Vagina (tissue), 2 donors: ENCODE results near the gene TBL1Y.

Source experiments
- CTCF ChIP-seq, 3 experiments: fragments of 450-650 bp in 2 of 3; fragments of 200-600 bp in 1 of 3; sonication (generic) in 1 of 3; IDR thresholded peaks; one replicate each; pipeline ENCODE4 v1.5.1; 2017 to 2019; ENCODE audit warnings: antibody characterized with exemption in 3 of 3, mild to moderate bottlenecking in 2 of 3, moderate library complexity in 2 of 3
- POLR2A ChIP-seq, 2 donors: fragments of 450-650 bp; IDR thresholded peaks; one replicate each; pipeline ENCODE4 v1.6.1; 2017; ENCODE audit warnings: antibody characterized with exemption in 2 of 2, mild to moderate bottlenecking in 2 of 2, moderate library complexity in 2 of 2
- POLR2AphosphoS5 ChIP-seq, 2 donors: sonication (generic); formaldehyde crosslinking; IDR thresholded peaks; one replicate each; pipeline ENCODE4 v1.9.0; 2017; ENCODE audit warnings: antibody characterized with exemption in 2 of 2, mild to moderate bottlenecking in 2 of 2, low read depth in 1 of 2; ENCODE audit not compliant: insufficient read depth in 1 of 2

- TF ChIP-seq CTCF (IDR thresholded peaks at IDR 0.05) (no peak), POLR2AphosphoS5 (IDR thresholded peaks at IDR 0.05; ENCODE audit: insufficient read depth in 1 of 2, low read depth in 1 of 2) (no peak), POLR2A (IDR thresholded peaks at IDR 0.05) (no peak)
These were observed 186.5 kb downstream of the TBL1Y start for GRCh38 chrY:7097021-7097420.
